HG03095 (cell line): Measurements from ENCODE around the gene TMEM184B.
A peak's percentile ranks its signal among the peaks of the same experiment; 100 is the strongest.

Experiments
- ATAC-seq: cut with Tn5 transposase; IDR thresholded peaks from one replicate; pipeline ENCODE4 v1.9.1; 2021; ENCODE audit warnings: moderate library complexity; ENCODE audit not compliant: unreplicated experiment

The TMEM184B gene

GRCh38 chr22:38272373-38273134, at the start of gene TMEM184B:
Gene TMEM184B (minus strand): TSS chr22:38273010. CDS start chr22:38247961, 25,049 bp downstream.
- ATAC-seq: peak; percentile 59

DNA sequence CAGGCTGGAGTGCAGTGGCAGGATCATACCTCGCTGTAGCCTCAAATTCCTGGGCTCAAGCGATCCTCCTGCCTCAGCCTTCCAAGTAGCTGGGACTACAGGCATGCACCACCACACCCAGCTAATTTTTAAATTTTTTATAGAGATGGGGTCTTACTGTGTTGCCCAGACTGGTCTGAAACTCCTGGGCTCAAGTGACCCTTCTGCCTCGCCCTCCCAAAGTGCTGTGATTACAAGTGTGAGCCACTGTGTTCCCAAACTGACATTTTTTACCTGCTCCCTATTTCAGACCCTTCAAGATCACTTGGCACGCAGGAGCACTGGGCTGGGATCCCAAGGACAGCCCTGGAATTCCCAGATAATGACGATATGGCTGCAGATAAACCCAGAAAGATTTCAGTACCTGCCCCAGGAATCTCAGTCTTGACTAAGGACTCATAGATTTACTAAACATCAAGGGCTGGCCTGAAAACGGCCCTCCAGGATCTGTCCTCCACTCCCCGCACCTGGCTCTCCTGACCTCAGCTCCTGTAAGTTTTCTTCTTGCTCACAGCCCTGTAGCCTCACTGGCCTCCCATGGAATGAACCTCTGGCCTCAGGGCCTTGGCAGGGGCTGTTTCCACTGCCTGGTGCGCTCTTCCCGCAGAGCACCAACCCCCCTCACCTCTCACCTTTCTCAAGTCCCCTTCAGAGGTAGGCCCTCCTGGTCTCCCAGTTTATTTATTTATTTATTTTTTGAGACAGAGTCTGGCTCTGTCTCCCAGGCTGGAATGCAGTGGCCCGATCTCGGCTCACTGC, 48.0 kb upstream of the TMEM184B start:
- ATAC-seq: no peak

DNA sequence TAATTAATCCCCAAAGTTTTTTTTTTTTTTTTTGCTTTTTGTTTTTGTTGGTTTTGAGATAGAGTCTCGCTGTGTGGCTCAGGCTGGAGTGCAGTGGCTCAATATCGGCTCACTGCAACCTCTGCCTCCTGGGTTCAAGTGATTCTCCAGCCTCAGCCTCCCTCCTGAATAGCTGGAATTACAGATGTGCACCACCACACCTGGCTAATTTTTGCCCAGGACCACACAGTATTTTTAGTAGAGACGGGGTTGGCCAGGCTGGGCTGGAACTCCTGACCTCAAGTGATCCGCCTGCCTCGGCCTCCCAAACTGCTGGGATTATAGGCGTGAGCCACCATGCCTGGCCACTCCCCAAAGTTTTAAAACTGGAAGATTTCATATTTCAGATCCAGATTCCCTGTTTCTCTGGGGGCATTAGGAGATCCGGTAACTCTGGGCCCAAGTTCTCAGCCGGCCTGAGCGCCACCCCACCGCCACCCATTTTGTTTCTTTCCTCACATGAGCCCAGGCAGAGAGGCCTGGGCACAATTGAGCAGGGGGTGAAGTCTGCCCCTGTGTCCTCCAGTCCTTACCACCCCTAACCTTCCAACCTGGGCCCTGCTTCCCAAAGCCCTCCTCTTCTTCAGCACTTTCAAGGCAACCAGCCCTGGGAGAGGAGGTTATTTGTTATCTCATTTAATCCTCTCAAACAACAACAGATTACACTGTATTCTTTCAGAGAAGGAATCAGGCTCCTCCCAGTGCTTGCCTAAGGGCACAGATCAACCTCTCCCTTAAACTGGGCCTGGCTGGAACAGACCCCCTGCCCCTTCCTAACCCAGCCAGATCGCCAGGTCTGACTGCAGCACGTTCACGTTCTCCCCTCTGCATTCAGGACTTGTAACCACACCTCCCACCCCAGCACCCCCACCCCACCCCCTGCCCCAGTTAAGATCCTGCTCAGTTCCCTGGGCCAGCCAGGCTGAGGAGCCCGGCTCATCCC, 46.3 kb upstream of the TMEM184B start:
- ATAC-seq: no peak

DNA sequence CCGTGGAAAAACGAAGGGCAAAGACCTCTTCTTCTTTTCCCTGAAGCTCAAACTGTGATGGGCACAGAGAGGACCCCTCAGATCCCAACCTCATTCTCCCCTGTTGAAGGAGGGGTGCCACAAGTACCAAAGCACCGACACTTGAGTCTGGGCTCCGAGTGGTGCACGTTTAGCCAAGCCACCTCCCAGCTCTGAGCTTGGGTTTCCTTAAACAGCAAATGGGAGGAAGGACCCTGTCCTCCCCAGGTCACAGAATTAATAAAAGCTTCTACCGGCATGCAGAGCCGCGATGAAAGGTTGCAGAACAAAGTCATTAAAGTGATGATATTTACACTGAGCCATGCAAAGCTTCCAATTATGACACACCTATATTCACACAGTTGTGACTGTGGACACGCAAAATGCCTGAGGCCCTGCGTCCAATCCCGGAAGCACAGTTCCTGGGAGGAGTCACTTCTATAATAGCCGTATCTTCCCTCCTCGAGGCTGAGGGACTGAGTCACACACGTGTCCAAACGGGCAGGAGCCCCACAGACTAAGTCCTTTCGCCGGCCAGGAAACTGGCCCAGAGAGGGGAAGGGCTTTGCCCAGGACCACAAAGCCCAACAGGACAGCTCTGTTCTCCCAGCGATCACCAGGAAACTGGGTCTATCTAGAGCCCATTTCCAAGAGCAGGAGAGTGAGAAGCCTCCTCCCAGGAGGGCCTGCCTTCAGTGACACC, 45.3 kb upstream of the TMEM184B start:
- ATAC-seq: no peak

DNA sequence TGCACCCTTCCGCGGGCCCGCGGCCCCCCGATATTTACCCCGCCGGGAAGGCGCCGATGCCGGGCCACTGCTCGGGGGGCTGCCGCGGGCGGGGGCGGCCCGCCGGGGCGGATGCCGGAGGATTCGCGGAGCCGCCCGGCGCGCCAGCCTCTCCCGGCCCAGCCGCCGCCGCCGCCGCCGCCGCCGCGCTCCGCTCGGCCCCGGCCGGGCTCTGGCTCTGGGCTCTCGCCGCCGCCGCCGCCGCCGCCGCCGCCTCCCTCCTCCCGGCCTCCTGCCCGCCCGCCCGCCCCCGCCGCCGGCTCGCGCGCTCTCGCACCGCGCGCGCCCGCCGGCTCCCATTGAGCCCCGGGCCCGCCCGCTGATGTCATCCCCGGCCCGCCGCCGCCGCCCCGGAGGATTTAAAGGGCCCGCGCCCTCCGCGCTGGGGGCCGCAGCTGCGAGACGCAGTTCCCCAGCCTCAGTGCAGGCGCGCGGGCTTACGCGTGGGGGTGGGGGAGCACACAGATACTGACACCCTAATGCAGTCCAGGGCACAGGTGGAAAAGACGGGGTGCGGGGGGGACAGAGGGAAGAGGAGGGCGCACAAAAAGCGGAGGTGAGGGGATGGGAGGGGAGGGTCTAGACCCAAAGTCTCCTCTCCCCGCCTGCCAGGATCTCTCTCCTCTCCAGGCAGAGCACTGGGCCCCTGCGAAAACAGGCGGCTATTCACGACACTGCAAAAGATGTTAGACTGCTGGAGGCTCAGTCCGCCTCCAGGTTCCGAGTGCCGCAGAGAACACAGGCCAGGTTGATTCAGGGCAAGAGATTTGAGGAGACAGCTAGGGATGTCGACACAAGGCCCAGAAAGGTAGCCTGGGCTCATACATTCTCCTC, 44.5 kb upstream of the TMEM184B start, which contains the start of gene CSNK1E:
Gene CSNK1E (minus strand): TSS at position 312 of the 873 bp plus-strand sequence. CDS start 3,276 bp downstream, outside the sequence.
- no peak for ATAC-seq

DNA sequence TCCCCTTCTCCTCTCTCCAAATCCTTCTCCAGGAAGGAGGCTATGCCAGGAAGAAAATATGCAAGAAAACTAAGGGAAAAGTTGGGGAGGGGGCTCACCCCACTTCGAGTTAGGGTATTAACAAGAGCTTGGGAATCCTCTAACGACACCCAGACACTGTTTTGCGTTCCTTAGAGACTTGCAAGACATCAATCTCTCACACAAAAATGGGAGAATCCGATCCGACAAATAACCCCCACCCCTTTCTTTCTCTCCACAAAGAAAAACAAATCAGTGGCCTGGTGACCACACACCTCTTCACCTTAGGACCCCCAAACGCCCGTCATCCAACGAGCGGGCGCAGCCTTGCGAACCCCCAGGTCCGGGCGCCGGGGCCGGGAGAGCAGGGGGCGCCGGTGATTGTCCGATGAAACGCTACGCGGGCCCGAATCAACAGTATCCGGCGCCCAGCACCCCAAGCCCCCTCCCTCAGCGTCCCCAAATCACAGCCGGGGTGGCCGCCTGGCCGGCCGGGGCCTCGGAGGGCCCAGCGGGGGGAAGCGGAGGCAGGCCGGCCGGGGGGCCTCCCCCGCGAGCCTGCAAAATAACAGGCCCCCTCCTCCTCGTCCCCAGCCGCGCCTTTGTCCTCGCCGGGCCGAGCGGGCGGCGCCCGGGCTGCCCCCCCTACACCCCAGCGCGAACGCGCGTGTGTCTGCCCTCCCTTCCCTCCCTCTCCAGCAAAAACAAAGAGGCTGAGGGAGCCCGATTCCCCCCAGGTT, 43.7 kb upstream of the TMEM184B start:
- ATAC-seq: no peak

GRCh38 chr22:38315823-38316363, 43.1 kb upstream of the TMEM184B start:
- no peak for ATAC-seq

GRCh38 chr22:38314933-38315822, 42.4 kb upstream of the TMEM184B start:
- no peak for ATAC-seq

DNA sequence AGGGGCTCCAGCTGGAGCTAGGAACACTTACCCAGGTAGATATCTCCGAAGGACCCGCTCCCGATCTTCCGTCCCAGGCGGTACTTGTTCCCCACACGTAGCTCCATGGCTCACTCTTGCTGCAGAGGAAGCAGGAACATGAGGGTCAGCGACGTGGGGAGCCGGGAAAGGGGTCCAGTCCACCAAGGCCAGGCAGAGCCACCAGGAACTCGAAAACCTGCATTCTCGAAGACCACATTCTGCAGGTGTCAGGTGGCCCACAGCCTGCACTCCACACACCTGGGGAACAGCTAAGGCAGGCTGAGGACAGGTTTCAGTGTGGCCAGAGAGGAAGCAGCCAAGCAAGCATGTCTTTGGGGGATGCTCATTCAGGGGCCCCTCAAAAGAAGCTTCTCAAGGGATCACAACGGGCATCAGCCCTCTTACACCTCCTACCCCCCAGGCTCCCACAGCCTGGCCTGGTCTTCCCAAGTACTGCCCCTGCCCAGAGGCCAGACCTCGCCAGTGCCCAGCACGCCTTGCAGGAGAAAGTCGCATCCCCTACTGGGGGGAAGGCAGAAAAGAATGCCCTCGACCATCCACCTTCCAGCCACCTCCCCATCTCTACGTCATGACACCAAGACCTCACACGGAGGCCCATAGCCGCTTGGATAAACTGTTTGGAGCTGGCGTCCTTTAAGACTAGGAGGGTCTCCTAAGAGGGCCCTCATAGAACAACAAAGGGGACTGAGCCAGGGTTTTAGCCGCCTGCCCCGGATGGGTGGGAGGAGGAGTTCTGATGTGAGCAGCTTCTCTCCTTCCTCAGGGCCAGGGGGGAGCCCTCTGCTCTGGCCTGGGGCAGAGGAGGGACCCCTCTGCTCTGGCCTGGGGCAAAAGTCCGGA, 41.5 kb upstream of the TMEM184B start:
- ATAC-seq: no peak

- ATAC-seq: no peak
These were observed 40.7 kb upstream of the TMEM184B start for GRCh38 chr22:38313384-38313955.

DNA sequence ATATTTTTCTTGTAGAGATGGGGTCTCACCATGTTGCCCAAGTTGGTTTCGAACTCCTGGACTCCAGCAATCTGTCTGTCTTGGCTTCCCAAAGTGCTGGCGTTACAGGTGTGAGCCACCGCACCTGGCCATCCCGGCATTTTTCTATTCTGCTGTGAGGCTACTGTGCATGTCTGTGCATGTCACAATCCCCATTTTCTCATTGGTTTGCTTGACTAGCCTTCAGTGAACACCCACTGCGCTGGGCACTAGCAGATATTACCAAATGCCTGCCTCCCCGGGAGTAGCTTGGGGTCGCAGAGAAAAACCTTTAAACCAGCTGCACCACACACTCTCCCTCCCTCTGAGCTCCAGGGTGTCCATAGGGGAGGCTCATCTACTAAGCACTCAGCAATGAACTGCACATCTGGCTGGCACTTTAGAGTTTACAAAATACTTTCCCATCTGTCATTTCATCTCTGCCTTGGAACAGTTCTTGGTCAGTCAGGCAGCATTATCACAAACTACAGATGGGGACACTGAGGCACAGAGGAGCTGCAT, 39.5 kb upstream of the TMEM184B start:
- ATAC-seq: no peak

DNA sequence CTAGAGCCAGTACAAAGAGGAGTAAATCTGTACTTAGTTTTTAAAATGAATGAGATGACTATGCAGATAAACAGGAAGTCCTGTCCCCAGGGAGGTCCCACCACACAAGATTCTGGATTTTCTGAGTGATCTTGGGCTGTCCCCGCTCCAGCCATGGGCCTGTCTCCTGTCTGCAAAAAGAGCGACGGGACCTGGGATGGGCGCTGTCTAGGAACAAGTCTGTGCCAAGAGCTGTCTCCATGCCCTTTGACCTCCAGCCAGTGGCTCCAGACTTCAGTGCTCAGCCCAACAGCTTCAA, 38.5 kb upstream of the TMEM184B start:
- ATAC-seq: no peak

DNA sequence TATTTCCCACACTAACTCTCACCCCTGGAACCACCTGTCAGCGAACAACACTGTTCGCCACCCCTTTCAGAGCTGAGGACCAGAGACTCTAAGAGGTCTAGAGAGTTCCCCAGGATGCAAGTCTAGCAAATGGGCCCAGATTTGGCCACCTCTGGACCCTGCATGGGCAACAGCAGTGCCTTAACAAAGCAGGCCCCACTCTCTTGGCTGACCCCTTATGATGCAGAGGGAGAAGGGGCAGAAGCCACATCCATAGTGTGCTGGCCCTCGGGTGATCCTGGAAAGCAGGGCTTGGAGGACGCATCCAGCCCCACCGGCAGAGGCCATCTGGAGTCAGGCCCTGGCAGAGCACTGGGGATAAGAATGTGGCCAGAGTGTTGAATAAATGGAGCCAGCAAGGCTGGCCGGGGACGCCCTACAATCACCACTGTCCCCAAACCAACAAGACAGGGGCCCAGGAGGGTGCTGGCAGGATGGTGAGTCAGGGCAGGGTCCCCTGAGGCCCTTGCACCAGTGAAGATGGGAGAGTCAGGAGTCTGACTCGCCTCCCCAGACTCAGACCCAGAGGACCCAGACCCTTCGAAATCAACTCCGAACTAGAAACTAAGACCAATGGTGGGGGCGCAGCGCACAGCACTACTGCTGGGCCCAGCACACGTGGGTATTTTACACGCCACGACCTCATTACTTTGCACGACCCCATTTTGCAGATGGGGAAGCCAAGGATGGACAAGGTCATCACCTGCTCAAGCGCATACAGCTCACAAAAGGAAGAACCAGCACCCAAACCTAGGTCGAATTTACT, 37.9 kb upstream of the TMEM184B start:
- no peak for ATAC-seq

DNA sequence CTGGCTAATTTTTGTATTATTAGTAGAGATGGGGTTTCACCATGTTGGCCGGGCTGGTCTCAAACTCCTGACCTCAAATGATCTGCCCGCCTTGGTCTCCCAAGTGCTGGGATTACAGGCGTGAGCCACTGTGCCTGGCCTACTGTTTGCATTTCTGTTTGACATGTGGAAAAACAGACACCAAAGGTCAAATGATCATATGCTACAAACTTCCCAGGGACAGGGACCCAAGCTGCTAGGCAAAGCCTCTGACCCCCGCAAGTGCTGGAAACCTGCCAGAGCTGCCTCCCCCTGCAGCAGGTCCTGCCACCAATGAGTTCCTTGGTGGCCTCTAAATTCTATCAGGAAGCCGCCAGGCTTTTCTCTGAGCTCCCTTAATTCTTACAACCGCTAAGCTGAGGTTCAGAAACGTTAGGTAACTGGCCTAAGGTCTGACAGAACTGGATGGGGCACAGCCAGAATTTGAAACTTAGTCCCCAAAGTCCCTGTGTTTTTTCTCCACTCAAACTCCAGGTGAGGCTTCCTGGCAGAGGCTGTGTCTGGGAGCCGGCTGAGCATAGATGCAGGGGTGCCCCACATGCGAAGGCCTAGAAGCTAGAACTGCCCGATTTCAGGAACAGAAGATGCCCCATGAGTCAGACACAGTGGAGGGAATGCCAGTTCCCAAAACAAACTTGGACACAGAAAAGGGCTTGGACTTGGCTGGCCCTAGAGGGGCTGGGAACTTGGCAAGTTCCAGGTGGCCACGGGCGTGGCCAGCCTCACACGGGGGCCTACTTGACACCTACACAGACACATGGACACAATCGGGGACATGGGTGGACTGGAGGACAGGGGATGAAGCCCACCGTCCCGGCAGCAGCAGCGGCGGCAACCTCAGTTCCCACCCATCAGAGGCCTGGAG, 37.1 kb upstream of the TMEM184B start:
- ATAC-seq: no peak
